ENCODE results near the gene POLR1B.
"Not testable (repeated sequence)": the region's sequence is repeated elsewhere in the genome, so short reads cannot be mapped to it uniquely, and the experiment has no call there.

Gene POLR1B

DNA sequence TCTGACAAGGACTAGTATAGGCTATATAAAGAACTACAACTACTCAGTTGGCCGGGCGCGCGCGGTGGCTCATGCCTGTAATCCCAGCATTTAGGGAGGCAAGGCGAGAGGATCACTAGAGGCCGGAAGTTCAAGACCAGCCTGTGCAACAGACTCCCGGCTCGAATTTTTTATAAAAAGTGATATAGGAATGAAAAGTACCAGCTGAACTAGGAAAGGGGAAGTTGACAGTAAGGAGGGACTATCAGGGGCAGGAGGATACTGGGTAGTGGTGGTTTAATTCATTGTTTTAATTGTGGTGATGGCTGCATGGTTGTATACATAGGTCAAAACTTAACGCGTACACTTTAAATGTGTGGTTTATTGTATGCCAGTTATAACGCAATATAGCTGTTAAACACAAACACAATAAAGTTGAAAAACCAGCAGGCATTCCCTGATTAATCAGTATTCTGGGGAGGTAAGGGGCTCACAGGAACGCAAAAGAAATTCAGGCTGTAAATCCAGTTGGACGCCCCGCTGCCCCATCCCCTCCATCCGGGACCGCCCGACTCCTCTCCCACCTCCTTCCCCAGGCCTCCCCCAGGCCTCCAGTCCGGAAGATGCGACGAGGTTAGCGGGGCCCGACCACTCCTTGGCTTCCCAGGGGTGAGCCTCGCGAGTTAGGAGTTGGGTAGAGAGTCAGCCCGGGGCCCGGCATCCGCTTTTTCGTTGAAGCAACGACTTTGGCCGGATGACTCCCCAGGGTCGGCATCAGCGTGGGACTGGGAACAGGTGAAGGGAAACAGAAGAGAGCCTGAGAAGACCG lies 746 bp upstream of the POLR1B start:
- peak in 1 of 2 donors; percentile 29 for DNase-seq (ENCODE audit: low read depth in 2 of 2)

- DNase-seq (ENCODE audit: low read depth in 2 of 2), result no peak
Measured at GRCh38 chr2:112542984-112543661, 858 bp downstream of the POLR1B start.

DNA sequence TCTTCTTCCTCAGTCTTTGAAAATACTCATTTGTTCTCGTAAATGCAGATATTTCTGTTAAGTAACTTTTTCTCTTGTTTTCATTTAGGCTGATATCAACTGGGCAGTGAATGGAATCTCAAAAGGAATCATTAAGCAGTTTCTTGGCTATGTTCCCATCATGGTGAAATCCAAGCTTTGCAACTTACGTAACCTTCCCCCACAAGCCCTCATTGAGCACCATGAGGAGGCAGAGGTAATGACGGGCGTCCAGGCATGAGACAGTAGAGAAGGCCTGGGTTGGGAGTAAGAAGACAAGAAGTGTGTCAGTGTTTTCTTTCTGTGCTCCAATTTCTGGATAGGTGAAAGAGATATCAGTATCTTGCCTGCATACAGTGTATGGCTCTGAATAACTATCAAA lies 5.1 kb downstream of the POLR1B start:
- no peak for DNase-seq (ENCODE audit: low read depth in 2 of 2)

GRCh38 chr2:112548980-112549379 lies 6.7 kb downstream of the POLR1B start:
- no peak for DNase-seq (ENCODE audit: low read depth in 2 of 2)

DNA sequence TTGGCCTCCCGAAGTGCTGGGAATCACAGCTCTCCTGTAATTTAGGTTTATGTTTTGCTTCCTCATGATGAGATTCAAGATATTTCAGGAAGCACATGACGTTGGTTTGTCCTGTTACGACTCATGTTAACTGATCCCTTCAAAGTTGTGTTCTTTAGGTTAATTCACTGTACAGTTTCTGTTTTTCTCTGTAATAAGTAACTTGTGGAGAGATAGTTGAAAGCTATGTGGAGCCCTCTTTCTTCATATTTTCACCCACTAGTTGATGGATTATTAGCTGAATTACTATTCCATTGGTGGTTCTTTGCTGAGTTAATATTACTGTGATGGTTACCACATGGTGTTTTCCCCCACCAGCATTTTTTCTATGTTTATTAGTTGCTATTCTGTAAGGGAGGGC lies 23.8 kb downstream of the POLR1B start:
- DNase-seq (ENCODE audit: low read depth in 2 of 2), result no peak

DNA sequence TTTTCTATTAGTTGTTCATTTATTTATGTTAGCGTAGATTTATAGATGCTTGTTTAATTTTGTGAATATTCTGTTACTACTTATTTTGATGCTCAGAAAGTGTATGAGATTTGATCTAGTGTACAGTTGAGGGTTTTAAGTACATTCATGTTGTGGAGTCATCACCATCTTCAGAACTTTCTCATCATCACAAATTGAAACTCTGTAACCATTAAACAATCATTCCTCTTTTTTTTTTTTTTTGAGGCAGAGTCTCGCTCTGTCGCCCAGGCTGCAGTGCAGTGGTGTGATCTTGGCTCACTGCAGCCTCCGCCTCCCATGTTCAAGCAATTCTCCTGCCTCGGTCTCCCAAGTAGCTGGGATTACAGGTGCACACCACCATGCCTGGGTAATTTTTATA lies 24.2 kb downstream of the POLR1B start:
- not testable (repeated sequence) for DNase-seq (ENCODE audit: low read depth in 2 of 2)

- DNase-seq (ENCODE audit: low read depth in 2 of 2), result no peak
Measured at GRCh38 chr2:112572005-112572404, 29.7 kb downstream of the POLR1B start.

DNA sequence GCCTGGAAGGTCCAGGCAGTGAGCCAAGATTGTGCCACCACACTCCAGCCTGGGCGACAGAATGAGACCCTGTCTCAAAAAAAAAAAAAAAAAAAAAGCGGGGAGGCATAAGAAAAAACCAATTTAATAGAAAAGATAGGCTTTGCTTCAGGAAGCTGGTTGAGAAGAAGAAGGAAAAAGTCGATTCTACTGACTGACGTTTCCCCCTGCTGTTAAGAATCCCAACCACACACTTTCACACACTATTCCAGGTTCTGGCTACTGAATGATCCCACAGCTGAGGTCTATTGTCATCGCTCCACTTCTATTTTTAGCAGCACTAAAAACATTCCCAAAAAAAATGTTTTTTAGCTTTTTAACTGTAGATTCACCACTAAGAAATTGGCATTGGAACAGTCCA lies 35.5 kb downstream of the POLR1B start:
- DNase-seq (ENCODE audit: low read depth in 2 of 2), result no peak

DNA sequence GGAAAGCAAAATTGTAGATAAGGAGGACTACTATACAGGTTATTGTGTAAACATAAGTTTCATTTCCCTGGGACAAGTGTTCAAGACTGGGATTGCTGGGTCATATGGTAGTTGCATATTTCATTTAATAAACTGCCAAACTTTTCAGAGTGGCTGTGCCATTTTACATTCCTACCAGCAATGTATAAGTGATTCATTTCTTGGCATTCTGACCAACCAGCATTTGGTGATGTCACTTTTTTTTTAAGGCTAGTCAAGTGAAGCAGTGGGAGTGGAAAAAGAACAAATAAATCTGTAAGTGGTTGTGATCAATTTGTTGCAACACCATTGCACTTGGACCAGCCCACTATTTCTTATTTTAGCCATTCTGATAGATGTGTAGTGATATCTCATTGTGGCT lies 37.0 kb downstream of the POLR1B start:
- no peak for DNase-seq (ENCODE audit: low read depth in 2 of 2)

- DNase-seq (ENCODE audit: low read depth in 2 of 2), result no peak
Measured at GRCh38 chr2:112580084-112580483, 37.8 kb downstream of the POLR1B start.

DNA sequence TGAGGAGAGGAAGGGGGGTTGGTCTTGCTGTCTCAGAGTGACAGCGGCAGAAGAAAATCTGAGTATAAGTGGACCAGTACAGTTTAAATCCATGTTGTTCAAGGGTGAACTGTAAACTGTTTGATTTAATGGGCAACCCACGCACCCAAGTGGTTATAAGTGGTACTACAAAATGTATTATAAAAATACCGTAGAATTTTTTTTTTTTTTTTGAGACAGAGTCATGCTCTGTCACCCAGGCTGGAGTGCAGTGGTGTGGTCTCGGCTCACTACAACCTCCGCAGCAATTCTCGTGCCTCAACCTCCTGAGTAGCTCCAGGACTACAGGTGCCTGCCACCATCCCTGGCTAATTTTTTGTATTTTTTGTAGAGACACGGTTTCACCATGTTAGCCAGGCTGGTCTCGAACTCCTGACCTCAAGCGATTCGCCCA lies 40.1 kb downstream of the POLR1B start:
- no peak for DNase-seq (ENCODE audit: low read depth in 2 of 2)

DNA sequence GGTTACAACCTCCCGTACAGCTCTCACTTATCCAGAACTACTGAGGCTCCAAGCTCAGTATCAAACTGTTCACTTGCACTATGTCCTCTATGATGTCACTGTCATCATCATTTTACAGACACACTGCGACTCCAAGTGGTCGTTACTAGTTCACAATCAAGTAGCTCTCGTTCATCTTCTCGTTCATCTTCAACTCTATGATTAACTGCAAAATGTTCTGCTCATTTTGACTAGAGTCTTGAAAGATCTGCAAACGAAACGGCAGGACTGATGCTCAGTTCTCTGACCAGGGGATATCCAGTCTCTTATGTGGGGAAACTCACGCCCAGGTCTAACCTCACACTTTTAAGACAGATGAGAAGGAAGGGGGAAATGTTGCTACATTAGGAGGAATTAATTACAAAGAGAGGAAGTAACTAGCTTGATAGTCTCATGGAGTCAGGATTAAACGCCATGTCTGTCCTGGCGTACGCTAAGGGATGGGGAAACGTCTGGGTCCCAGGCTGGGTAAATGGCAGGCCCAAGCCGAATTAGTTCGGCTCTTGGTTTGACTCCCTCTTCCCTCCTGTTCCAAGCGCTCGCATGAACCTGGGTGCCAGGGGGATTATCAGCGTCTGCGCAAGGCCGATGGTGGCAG lies 41.4 kb downstream of the POLR1B start:
- DNase-seq (ENCODE audit: low read depth in 2 of 2), result no peak

DNA sequence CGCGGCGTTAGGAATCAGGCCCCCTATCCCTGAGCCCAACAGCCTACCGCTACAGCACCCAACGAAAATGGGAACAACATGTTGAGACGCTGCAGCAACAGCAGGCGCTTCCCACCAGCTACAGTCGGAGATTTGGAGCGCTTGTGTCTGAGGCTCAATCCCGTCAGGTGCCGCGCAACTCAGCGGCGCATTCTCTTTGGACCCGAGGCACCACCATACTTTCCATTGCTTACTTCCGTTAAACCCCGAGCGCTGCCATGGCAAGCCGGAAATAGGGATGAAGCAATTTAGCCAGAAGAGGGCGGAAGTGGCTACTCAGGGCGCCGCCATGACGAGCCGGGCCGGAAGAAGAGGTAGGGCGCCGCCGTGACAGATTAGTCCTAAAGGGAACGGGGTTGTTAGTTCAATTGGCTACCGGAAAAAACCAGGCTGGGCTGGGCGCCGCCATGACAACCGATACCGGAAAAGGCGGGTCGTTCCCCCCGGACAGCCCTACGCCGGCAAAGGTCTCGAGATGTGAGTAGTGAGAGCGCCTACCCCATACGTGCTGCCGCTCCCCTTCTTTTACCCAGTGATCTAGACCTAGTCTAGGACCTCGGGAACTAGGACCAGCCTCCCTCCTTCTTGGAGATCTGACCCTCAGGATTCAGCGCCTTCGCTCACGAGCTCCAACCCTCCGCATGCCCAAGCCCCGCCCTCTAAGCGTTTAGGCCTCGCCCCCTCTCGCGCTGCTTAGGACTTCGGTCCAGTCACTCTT lies 42.0 kb downstream of the POLR1B start, which contains the start of gene CHCHD5:
Gene CHCHD5, plus strand, starts transcription at position 476 of the 757 bp plus-strand sequence. Its CDS starts 39 bp downstream, at position 515.
- DNase-seq (ENCODE audit: low read depth in 2 of 2), result peak; percentile 82 to 86

DNA sequence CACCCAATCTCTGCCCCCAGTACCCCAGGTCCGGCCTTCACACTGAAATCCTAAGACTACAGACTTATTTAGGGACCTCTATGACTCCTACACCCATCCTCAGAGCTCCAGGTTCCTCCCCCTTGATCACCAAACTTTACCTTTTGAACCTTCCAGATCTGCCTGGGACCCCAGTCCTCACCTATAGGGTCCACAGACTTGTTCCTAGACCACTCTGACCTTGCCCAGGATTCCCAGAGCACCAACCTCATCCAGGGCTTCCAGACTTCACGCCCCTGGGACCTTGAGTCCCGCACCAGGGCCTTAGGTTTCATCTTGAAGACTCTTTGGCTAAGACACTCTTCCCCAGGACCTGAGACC lies 42.6 kb downstream of the POLR1B start:
- DNase-seq (ENCODE audit: low read depth in 2 of 2), result no peak

GRCh38 chr2:112585400-112585799 lies 43.1 kb downstream of the POLR1B start:
- no peak for DNase-seq (ENCODE audit: low read depth in 2 of 2)

- DNase-seq (ENCODE audit: low read depth in 2 of 2), result no peak
Measured at GRCh38 chr2:112585873-112586464, 43.7 kb downstream of the POLR1B start.

GRCh38 chr2:112588611-112589045 lies 46.4 kb downstream of the POLR1B start:
- DNase-seq (ENCODE audit: low read depth in 2 of 2), result no peak

DNA sequence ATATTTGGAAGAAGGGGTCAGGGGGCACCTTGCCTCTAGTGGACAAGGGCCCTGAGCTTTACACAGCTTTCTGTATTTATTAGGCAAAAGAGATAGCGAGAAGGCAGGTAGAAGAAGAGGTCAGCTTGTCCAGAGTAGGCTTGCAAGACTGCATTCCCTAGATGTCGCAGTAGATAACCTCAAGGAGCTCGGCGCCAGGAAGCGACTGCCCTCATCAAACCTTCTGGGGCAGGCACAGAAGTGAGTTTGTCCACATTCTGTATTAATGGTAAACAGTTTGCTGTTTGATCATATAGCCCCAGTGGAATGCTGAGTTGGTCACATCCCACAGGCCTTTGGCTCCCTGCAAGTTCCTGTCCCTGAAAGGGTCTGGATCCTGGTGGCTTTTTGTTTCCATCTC lies 49.1 kb downstream of the POLR1B start:
- DNase-seq (ENCODE audit: low read depth in 2 of 2), result no peak

GRCh38 chr2:112593736-112594135 lies 51.5 kb downstream of the POLR1B start:
- no peak for DNase-seq (ENCODE audit: low read depth in 2 of 2)

- DNase-seq (ENCODE audit: low read depth in 2 of 2), result no peak
Measured at GRCh38 chr2:112597537-112598322, 55.5 kb downstream of the POLR1B start.

- no peak for DNase-seq (ENCODE audit: low read depth in 2 of 2)
Measured at GRCh38 chr2:112600634-112601033, 58.4 kb downstream of the POLR1B start.
